ELF-1 (cell line): ENCODE data around the gene CDK13.

Experiments used
- DNase-seq: peaks from one replicate; pipeline ENCODE4 v3.0.0-alpha.2; 2016; ENCODE audit warnings: low read depth, low spot score

Gene CDK13

GRCh38 chr7:39948956-39949928 lies 814 bp upstream of the CDK13 start:
- peak; percentile 99 for DNase-seq

- DNase-seq = peak; percentile 50
These were observed 593 bp downstream of the CDK13 start for GRCh38 chr7:39950473-39951225.

DNA sequence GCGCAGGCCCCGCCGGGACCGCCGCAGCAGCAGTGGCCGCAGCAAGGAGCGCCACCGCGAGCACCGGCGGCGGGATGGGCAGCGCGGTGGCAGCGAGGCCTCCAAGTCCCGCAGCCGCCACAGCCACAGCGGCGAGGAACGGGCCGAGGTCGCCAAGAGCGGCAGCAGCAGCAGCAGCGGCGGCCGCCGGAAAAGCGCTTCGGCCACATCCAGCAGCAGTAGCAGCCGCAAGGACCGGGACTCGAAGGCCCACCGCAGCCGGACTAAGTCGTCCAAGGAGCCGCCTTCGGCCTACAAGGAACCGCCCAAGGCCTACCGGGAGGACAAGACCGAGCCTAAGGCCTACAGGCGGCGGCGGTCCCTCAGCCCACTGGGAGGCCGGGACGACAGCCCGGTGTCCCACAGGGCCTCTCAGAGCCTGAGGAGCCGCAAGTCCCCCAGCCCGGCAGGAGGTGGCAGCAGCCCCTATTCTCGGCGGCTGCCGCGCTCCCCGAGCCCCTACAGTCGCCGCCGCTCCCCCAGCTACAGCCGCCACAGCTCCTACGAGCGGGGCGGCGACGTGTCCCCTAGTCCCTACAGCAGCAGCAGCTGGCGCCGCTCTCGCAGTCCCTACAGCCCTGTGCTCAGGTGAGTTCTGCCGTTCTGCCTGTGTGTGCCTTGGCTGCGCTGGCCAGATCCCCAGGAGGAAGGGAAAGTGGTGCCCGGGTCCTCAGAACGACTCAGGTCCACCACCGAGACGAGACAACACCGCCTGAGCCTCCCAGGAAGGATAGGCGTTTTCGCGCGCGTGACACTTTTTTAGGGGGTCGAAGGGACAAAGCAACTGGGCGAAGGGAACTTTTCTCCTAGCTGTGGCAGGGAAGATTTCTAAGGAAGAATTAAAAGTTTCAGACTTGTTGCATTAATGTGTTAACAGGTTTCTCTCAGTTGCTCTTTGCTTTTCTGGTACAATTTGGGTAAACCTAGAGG lies 1.5 kb downstream of the CDK13 start:
- peak; percentile 87 for DNase-seq

- DNase-seq = no peak
These were observed 2.3 kb downstream of the CDK13 start for GRCh38 chr7:39952374-39952773.

DNA sequence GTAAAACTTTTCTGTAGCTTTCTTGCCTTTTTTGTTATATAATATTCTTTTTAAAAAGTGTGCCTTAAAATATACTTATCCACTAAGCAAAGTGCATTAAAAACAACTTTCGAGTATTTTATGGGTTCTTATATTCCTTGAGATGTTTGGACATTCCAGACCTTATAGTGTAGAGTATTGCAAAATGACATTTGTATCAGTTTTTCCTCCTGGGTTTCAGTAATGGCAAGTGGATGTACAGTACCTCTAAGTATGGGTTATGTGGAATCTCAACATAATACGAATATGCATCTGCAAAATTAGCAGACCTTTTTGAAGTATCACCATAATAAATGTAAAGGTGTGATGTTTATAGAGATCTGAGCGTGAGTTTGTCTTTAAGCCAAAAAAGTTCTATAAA lies 2.7 kb downstream of the CDK13 start:
- DNase-seq = no peak

GRCh38 chr7:39954694-39955093 lies 4.6 kb downstream of the CDK13 start:
- no peak for DNase-seq

DNA sequence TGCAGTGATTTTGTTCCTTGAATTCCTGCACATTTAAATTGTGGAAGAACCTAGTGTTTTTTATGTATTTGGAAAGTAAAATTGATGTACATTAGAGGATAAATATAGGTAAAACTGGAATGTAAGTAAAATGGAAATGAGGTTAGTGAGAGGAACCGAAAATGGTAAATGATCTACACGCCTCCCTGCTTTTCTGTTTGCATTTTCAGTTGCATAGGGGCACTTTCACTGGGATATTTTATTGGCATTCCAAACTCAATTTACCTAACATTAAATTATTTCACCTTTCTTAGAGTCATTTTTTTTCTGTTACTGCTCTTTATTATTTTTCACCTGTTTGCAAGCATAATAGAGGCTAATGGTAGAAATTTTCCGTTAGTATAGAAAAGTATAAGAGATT lies 8.0 kb downstream of the CDK13 start:
- DNase-seq = no peak

- no peak for DNase-seq
These were observed 17.5 kb downstream of the CDK13 start for GRCh38 chr7:39967406-39968161.

- DNase-seq = no peak
These were observed 19.4 kb downstream of the CDK13 start for GRCh38 chr7:39969431-39969830.

DNA sequence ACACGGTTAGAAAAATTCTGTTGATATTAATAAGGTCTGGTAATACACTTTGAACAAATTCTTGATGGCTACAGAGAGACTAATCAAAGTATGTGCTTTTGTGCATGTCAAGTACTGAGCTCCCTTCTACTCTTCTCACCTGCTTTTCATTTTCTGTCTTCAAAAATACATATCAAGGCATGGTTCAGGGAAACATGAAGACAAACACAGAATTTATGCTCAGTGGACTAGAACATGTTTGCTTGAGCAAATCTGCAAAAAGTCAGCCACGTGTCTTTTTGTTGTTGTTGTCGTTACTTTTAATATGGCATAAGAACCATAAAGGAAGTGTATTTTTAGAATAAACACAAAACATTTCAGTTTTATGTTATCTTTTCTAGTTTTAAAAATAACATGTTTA lies 21.9 kb downstream of the CDK13 start:
- no peak for DNase-seq

GRCh38 chr7:39973801-39974200 lies 23.7 kb downstream of the CDK13 start:
- DNase-seq = no peak

DNA sequence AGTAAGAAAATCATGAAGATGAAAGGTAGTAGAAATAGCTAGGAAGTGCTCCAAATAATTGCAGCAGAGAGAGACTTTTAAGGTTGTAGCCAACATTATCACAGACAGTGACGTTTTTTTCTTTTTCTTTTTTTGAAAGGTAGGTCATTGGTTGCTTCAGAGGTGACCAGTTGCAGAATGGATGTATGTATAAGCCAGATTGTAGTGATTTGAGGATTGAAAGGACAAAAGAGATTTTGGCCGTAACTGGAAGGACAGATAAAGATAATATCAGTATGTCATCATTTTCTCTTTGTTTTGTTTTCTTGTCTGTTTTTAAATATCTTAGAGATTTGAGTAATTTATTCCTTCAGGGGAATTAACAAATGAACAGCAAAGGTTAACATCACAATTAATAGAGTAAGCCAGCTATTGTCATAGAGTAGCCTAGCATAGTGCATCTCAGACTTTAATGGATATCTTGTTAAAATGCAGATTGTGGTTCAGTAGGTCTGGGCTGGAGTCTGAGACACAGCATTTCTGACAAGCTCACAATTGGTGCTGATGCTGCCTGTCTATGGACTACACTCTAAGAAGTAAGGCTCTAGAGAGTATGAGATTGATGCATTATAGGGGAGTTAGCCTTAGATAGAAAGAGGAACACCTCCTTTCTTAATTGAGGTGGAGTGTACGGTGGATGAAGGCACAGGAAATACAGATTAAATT lies 28.3 kb downstream of the CDK13 start:
- no peak for DNase-seq

DNA sequence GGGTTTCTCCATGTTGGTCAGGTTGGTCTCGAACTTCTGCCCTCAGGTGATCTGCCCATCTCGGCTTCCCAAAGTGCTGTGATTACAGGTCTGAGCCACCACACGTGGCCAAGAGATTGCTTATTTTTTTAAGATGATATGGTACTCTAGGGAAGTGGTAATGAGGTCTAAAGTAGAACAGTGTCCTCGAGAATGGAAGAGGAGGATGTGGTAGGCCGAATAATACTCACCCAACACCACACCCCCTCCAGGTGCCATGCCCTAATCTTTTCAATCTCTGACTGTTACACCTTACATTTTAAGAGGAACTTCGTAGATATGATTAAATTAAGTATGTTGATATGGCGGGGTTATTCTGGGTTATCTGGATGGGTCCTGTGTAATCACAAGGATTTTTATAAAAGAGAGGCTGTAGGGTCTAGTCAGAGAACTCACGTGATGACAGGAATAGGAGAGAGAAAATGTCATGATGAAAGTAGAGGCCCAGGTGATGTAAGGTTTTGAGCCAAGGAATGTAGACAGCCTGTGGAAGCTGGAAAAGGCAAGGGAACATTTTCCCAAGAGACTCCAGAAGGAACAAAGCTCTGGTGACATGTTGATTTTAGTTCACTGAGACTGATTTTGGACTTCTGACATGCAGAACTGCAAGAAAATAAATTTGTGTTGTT lies 29.5 kb downstream of the CDK13 start:
- DNase-seq = no peak

GRCh38 chr7:39985398-39985918 lies 35.4 kb downstream of the CDK13 start:
- no peak for DNase-seq

GRCh38 chr7:39987641-39988347 lies 37.7 kb downstream of the CDK13 start:
- DNase-seq = no peak

- DNase-seq = no peak
These were observed 50.8 kb downstream of the CDK13 start for GRCh38 chr7:40000734-40001315.

DNA sequence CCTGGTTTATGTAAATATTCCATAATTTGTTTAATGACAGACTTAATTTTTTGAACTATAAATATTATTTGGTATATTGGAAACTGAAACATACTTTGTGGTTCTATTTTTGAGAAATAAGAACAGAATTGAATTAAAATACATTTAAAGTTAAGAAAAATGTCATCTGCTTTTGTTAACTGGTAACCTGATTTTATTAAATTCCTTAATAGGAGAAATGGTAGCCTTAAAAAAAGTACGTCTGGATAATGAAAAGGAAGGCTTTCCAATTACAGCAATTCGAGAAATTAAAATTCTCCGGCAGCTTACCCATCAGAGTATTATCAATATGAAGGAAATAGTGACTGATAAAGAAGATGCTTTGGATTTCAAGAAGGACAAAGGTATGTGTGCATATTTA lies 51.6 kb downstream of the CDK13 start:
- DNase-seq = no peak

GRCh38 chr7:40003597-40003996 lies 53.5 kb downstream of the CDK13 start:
- no peak for DNase-seq
